IMR-90 (cell line): ENCODE measurements around the gene SMC2. TPM values are rescaled to one million over a fixed set of nuclear protein-coding genes. Genes with fewer than 3 reads are reported as not detected.

Source experiments
- ATAC-seq: fragments of 200-7000 bp; cut with Tn5 transposase; 2 replicates; pipeline ENCODE4 v1.9.1; 2020; ENCODE audit warnings: low read depth, mild to moderate bottlenecking, moderate library complexity
- BruUV-seq: library from RNA; stranded (reverse); fragments of 400-500 nt; replicated peaks from 2 replicates; lab custom pipeline; 2021; lab: Mats Ljungman, UMichigan
- CTCF ChIA-PET: fragments of 300-600 bp; formaldehyde crosslinking; extraction: SDS; loops from one replicate; lab custom pipeline; 2021; ENCODE audit warnings: antibody characterized with exemption; lab: Yijun Ruan, JAX
- POLR2A ChIA-PET: fragments of 300-600 bp; sonication (Branson Sonifier 250); formaldehyde crosslinking; loops from one replicate; lab custom pipeline; 2022; ENCODE audit warnings: antibody characterized with exemption; ENCODE audit not compliant: unreplicated experiment; lab: Charles Lee
- DNase-seq: peaks from one replicate; pipeline ENCODE4 v3.0.0; 2013
- H2AFZ ChIP-seq: replicated peaks from 2 replicates; pipeline ENCODE3; 2013; ENCODE audit warnings: low read length, mild to moderate bottlenecking; ENCODE audit not compliant: poor library complexity
- H2AK5ac ChIP-seq: 2 replicates; pipeline ENCODE4 v1.6.1; 2013; ENCODE audit warnings: low read depth, low read length, inconsistent platforms
- H2AK9ac ChIP-seq: replicated peaks from 2 replicates; pipeline ENCODE3; 2013; ENCODE audit warnings: mild to moderate bottlenecking, low read depth, low read length, moderate library complexity; ENCODE audit not compliant: poor library complexity
- H2BK120ac ChIP-seq: 2 replicates; pipeline ENCODE4 v1.6.1; 2013; ENCODE audit warnings: low read depth, low read length, inconsistent platforms
- H2BK15ac ChIP-seq: 3 replicates; pipeline ENCODE4 v1.6.1; 2013; ENCODE audit warnings: low read depth, low read length, inconsistent platforms
- H2BK20ac ChIP-seq: 2 replicates; pipeline ENCODE4 v1.6.1; 2013; ENCODE audit warnings: low read depth, mild to moderate bottlenecking, inconsistent platforms, low read length, moderate library complexity
- H2BK5ac ChIP-seq: 2 replicates; pipeline ENCODE4 v1.6.1; 2013; ENCODE audit warnings: mild to moderate bottlenecking, low read depth, low read length, inconsistent platforms; ENCODE audit not compliant: poor library complexity, severe bottlenecking
- H3K14ac ChIP-seq: replicated peaks from 2 replicates; pipeline ENCODE4 v1.6.1; 2013; ENCODE audit warnings: low read depth, low read length, inconsistent platforms
- H3K18ac ChIP-seq: 2 replicates; pipeline ENCODE4 v1.6.1; 2013; ENCODE audit warnings: low read depth, low read length, control low read depth
- H3K23ac ChIP-seq: 2 replicates; pipeline ENCODE4 v1.6.1; 2013; ENCODE audit warnings: low read depth, low read length, inconsistent platforms
- H3K27ac ChIP-seq: 2 replicates; pipeline ENCODE4 v1.5.1; 2013; ENCODE audit warnings: mild to moderate bottlenecking, control low read depth, low read length; ENCODE audit not compliant: insufficient read depth
- H3K27me3 ChIP-seq: 2 replicates; pipeline ENCODE4 v1.6.1; 2013; ENCODE audit warnings: low read length; ENCODE audit not compliant: control insufficient read depth, insufficient read depth
- H3K36me3 ChIP-seq: 2 replicates; pipeline ENCODE4 v1.6.1; 2013; ENCODE audit warnings: low read length, mixed read lengths; ENCODE audit not compliant: control insufficient read depth, insufficient read depth
- H3K4ac ChIP-seq: 2 replicates; pipeline ENCODE4 v1.6.1; 2013; ENCODE audit warnings: low read depth, low read length, inconsistent platforms
- H3K4me1 ChIP-seq: 2 replicates; pipeline ENCODE4 v1.6.1; 2013; ENCODE audit warnings: low read length, mixed read lengths; ENCODE audit not compliant: control insufficient read depth, insufficient read depth
- H3K4me2 ChIP-seq: 2 replicates; pipeline ENCODE4 v1.6.1; 2013; ENCODE audit warnings: low read depth, mild to moderate bottlenecking, control low read depth, low read length, moderate library complexity
- H3K4me3 ChIP-seq: 2 replicates; pipeline ENCODE4 v1.5.1; 2013; ENCODE audit warnings: low read depth, mild to moderate bottlenecking, control low read depth, low read length, moderate library complexity; ENCODE audit not compliant: insufficient read depth
- H3K56ac ChIP-seq: 2 replicates; pipeline ENCODE4 v1.6.1; 2013; ENCODE audit warnings: low read length, inconsistent platforms; ENCODE audit not compliant: insufficient read depth; ENCODE audit errors: extremely low read depth
- H3K79me1 ChIP-seq, 2 experiments: 2 replicates each; pipeline ENCODE4 v1.6.1; 2013; ENCODE audit warnings: low read length in 2 of 2, inconsistent platforms in 1 of 2, low read depth in 1 of 2
- H3K9ac ChIP-seq: 2 replicates; pipeline ENCODE4 v1.6.1; 2013; ENCODE audit warnings: low read depth, low read length, control low read depth
- H3K9me1 ChIP-seq: 2 replicates; pipeline ENCODE4 v1.6.1; 2013; ENCODE audit warnings: low read length, inconsistent platforms; ENCODE audit not compliant: insufficient read depth
- H3K9me3 ChIP-seq: 2 replicates; pipeline ENCODE4 v1.6.1; 2013; ENCODE audit warnings: low read length; ENCODE audit not compliant: control insufficient read depth, insufficient read depth
- H4K20me1 ChIP-seq: 2 replicates; pipeline ENCODE4 v1.6.1; 2013; ENCODE audit warnings: low read length, inconsistent platforms; ENCODE audit not compliant: insufficient read depth
- H4K5ac ChIP-seq: 2 replicates; pipeline ENCODE4 v1.6.1; 2013; ENCODE audit warnings: mild to moderate bottlenecking, low read depth, low read length, control low read depth
- H4K8ac ChIP-seq, 2 experiments: 2 replicates each; pipeline ENCODE4 v1.6.1; 2013; ENCODE audit warnings: low read depth in 2 of 2, low read length in 2 of 2, control low read depth in 1 of 2, inconsistent platforms in 1 of 2
- H4K91ac ChIP-seq: 2 replicates; pipeline ENCODE4 v1.6.1; 2013; ENCODE audit warnings: low read depth, low read length, inconsistent platforms; ENCODE audit not compliant: insufficient read depth
- CEBPB ChIP-seq: IDR thresholded peaks from 2 replicates; pipeline ENCODE4 v1.6.1; 2012; ENCODE audit warnings: low read depth, low read length, improper control_type of control experiment
- RFX5 ChIP-seq: IDR thresholded peaks from 2 replicates; pipeline ENCODE4 v1.8.0; 2012; ENCODE audit warnings: low read depth, mild to moderate bottlenecking, low read length, moderate library complexity
- WGBS, 2 experiments: methylation state at CpG; one replicate each; pipeline versions ENCODE4 v1.1.5 to v1.1.7; 2013; ENCODE audit warnings: missing lambda C conversion rate in 2 of 2; ENCODE audit not compliant: insufficient read length in 1 of 2; ENCODE audit errors: extremely low coverage in 2 of 2; 5-methylcytosine and 5-hydroxymethylcytosine counted together
- dilution Hi-C: fragments of 300-500 bp; cut with HindIII; formaldehyde crosslinking; loops from one replicate; pipeline ENCODE4 v1.14.3; 2018; ENCODE audit warnings: low sequenced_read_pairs; ENCODE audit not compliant: unreplicated experiment
- in situ Hi-C: fragments of 300-500 bp; cut with MboI; formaldehyde crosslinking; loops from 3 replicates; pipeline ENCODE4 v1.14.3; 2019; ENCODE audit warnings: low sequenced_read_pairs, inconsistent platforms, mixed read lengths
- intact Hi-C: fragments of 100-400 bp; cut with micrococcal nuclease; formaldehyde crosslinking; loops from 2 replicates; pipeline ENCODE4 v1.10.0; 2022
- polyA plus RNA-seq, 3 experiments: library from polyadenylated mRNA; depleted of rRNA; stranded (reverse); fragments of >200 nt; gene quantifications; 2 replicates each; pipeline ENCODE4 v1.2.3, GENCODE V29; 2012; ENCODE audit warnings: low replicate concordance in 1 of 3
- total RNA-seq: library from RNA; depleted of rRNA; stranded (reverse); fragments of >200 nt; gene quantifications from 2 replicates; pipeline ENCODE4 v1.2.3, GENCODE V29; 2012

The SMC2 gene
- total and polyA plus RNA-seq, 2 of the 4 experiments (the other 2 are of a cell fraction), result 4.9 to 12.4 TPM

GRCh38 chr9:104071589-104071988 lies 22.5 kb upstream of the SMC2 start:
- H3K27ac ChIP-seq, result no peak overlapping the region
- H3K9ac ChIP-seq, result no peak overlapping the region
- H4K20me1 ChIP-seq, result no peaks in the 10 kb centered on the region
- no peak overlapping the region for H3K18ac ChIP-seq
- no peaks in the 10 kb centered on the region for H3K9me3 ChIP-seq
- no peaks in the 10 kb centered on the region for H3K36me3 ChIP-seq
- no peak overlapping the region for H2BK5ac ChIP-seq
- no CpG with 5 or more reads among the region's 1 CpG for WGBS, 2 experiments
- peaks cover 10% of the 10 kb centered on the region for H3K4me1 ChIP-seq
- no peak for ATAC-seq
- no peak overlapping the region for H2AK5ac ChIP-seq
- H2BK120ac ChIP-seq, result no peak overlapping the region
- H3K23ac ChIP-seq, result no peak overlapping the region
- no peak overlapping the region for H2BK20ac ChIP-seq
- BruUV-seq, result no TSS peak
- no peak for DNase-seq
- dilution Hi-C loops (no loop called here), in situ Hi-C loops (no loop called here), intact Hi-C loops (no loop called here)
- H3K9me1 ChIP-seq, result 0 out of 2 replicates have a peak, but pooled peaks cover 3% of the 10 kb centered on the region
- no peak overlapping the region for H3K4me3 ChIP-seq
- 0 out of 2 replicates have a peak, but pooled peaks have one; percentile 2 for TF ChIP-seq CEBPB
- TF ChIP-seq RFX5, result no peak
- no peak overlapping the region for H3K56ac ChIP-seq
- ChIA-PET POLR2A (no interaction called here), CTCF (no interaction called here)
- H2AK9ac ChIP-seq, result no peak overlapping the region
- no peak overlapping the region for H4K8ac ChIP-seq
- no peak overlapping the region for H4K91ac ChIP-seq
- H2BK15ac ChIP-seq, result no peak overlapping the region
- H3K27me3 ChIP-seq, result no peaks in the 10 kb centered on the region
- no peak overlapping the region for H3K4ac ChIP-seq
- H3K79me1 ChIP-seq, result no peaks in the 10 kb centered on the region
- H2AFZ ChIP-seq, result no peak overlapping the region
- H4K5ac ChIP-seq, result no peak overlapping the region
- no peak overlapping the region for H3K14ac ChIP-seq
- H3K4me2 ChIP-seq, result no peak overlapping the region
